Activated T-helper 9 cell treated with anti-CD3 and anti-CD28 coated beads, Interleukin-2, amount 50 U/mL, for 16 hours (primary cell): ENCODE data around the gene SYNGAP1.

Source experiments
- DNase-seq: peaks from one replicate; pipeline ENCODE4 v3.0.0-alpha.2; 2020; ENCODE audit warnings: low read depth

Gene SYNGAP1

DNA sequence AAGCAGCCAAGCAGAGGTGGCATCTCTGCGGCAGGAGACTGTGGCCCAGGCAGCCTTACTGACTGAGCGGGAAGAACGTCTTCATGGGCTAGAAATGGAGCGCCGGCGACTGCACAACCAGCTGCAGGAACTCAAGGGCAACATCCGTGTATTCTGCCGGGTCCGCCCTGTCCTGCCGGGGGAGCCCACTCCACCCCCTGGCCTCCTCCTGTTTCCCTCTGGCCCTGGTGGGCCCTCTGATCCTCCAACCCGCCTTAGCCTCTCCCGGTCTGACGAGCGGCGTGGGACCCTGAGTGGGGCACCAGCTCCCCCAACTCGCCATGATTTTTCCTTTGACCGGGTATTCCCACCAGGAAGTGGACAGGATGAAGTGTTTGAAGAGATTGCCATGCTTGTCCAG is 15.0 kb upstream of the SYNGAP1 start:
- no peak for DNase-seq

DNA sequence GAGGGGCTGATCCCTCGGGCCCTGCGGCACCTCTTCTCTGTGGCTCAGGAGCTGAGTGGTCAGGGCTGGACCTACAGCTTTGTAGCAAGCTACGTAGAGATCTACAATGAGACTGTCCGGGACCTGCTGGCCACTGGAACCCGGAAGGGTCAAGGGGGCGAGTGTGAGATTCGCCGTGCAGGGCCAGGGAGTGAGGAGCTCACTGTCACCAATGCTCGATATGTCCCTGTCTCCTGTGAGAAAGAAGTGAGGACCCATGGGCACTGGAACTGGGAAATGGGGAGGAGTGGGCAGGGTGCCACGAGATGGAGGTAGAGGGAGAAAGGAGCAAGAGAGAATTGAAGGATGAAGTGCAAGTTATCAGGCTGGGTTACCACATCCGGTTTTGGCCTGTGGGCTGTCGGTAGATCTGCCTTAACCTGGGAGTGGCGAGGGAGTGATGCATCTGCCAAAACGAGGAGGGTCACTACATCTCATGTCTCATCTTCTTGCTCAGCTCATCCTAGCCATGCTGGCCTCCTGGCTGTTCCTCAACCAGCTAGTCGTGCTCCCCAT is 14.4 kb upstream of the SYNGAP1 start:
- no peak for DNase-seq

DNA sequence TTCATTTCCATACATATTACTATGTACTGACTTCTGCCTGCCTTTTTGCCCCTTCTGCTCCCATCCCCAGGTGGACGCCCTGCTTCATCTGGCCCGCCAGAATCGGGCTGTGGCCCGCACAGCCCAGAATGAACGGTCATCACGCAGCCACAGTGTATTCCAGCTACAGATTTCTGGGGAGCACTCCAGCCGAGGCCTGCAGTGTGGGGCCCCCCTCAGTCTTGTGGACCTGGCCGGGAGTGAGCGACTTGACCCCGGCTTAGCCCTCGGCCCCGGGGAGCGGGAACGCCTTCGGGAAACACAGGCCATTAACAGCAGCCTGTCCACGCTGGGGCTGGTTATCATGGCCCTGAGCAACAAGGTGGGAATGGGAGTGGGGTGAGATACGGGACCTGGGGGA is 13.7 kb upstream of the SYNGAP1 start:
- no peak for DNase-seq

- no peak for DNase-seq
These were observed 12.6 kb upstream of the SYNGAP1 start for GRCh38 chr6:33407132-33407718.

DNA sequence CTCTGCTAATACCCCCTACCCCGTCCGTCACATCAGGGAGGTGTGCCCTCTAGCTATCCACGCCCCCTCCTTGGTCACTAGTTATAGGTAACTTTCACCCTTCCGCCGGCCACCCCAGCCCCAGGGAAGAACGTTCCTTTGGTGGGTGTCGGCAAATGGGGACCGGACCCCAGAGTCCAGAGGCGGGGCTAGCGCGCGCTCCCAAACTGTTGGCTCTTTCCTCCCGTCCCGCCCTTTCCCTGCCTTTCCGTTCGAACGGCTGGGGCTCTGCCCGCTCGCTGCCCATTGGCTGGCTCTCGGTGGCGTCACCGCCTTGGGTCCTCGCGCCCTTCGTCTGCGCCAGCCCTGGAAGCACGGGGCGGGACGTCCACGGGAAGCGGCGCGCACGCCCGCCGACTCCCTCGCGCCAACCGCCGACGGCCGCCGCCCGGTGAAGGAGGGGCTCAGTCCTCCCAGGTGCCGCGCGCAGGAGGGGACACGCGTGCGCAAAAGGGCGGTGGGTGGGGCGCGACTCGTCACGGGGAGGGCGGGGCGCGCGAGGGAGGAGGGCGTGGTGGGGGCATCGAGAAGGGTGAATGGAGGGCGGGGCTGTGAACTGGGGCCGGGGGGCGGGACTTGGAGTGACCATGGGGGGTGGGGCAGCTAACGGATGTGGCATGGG is 9.7 kb upstream of the SYNGAP1 start:
- peak; percentile 98 for DNase-seq

DNA sequence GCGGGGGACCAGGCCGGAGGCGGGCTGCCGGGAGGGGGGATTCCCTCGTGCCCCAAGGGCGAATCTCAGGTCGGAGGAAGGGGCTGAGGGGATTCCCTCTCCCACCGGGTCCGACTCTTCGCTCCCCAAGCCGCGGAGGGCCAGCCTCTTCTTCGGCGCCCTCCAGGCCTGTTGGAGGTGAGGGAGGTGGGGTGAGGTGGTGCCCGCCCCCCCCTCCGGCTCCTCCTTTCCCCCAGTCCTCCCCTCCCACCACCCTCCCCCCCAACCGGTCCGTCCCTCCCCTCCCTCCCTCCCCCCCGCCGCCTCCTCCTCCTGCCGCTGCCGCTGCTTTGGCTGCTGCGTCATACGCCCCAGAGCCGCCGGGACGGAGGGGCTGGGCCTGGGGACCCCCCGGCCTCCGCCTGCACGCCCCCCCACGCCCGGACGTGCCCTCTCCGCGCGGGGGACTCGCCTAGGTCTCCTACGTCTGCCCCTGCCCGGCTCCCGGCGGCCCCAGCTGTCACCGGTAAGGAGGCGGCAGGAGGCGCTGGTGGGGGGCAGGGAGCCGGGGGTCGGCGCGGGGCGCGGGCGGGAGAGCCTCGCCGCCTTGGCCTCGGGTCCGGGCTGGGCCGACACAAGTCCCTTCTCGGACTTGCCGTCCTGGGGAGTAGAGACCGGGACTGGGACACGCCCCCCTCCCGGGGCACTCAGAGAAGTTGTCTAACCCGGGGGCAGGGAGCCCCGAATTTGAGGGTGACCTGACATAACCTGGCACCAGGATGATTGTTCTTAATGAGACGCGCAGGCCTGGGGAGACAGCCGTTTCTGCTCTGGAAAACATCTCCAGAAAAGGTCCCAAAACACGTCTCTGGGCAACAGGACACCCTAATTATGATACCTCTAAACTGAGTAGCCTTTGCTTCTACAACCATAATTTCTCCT is 8.9 kb upstream of the SYNGAP1 start, which contains the start of gene PHF1:
Gene PHF1 (plus strand): TSS at position 304 of the 921 bp plus-strand sequence. CDS start 1,250 bp downstream, outside the sequence.
- DNase-seq = no peak

DNA sequence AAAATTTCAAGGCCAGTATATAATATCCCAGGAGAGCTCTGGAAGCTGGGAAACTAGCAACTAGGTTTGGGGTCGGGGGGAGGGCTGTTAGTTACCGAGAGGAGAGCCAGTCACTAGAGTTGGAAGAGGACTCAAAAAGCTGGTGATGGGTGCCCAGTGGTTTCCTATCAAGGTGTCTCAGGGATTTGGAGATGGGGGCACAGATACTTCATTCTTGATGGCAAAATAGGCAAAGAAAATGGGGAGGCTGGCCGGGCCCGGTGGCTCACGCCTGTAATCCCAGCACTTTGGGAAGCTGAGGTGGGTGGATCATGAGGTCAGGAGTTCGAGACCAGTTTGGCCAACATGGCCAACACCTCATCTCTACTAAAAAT is 8.2 kb upstream of the SYNGAP1 start:
- no peak for DNase-seq

DNA sequence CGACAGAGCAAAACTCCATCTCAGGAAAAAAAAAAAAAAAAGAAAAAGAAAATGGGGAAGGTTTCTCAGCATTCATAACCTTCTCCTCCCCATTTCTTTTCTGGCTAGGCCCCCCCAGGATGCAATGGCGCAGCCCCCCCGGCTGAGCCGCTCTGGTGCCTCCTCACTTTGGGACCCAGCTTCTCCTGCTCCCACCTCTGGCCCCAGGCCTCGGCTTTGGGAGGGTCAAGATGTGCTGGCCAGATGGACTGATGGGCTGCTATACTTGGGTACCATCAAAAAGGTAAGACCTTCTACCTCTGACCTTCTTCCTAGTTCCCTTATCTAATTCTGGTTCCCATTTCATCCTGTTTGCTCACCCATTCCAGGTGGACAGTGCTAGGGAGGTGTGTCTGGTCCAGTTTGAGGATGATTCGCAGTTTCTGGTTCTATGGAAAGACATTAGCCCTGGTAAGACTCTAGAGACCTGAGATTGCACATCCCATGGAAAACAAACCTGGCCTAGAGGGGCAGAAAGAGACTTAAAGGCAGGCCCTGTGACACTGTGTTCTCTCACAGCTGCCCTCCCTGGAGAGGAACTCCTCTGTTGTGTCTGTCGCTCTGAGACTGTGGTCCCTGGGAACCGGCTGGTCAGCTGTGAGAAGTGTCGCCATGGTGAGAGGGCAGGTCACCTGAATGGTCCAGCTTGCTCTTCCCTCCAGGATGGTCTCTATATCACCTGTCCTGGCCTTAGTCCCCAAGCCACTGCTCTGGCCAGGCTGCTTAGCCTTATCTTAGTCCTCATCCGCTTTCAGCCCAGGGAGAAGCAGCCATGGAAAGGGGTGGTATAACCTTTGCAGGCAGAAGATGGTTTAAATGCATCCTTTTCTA is 7.5 kb upstream of the SYNGAP1 start:
- DNase-seq = no peak

GRCh38 chr6:33413241-33414120 is 6.4 kb upstream of the SYNGAP1 start:
- no peak for DNase-seq

DNA sequence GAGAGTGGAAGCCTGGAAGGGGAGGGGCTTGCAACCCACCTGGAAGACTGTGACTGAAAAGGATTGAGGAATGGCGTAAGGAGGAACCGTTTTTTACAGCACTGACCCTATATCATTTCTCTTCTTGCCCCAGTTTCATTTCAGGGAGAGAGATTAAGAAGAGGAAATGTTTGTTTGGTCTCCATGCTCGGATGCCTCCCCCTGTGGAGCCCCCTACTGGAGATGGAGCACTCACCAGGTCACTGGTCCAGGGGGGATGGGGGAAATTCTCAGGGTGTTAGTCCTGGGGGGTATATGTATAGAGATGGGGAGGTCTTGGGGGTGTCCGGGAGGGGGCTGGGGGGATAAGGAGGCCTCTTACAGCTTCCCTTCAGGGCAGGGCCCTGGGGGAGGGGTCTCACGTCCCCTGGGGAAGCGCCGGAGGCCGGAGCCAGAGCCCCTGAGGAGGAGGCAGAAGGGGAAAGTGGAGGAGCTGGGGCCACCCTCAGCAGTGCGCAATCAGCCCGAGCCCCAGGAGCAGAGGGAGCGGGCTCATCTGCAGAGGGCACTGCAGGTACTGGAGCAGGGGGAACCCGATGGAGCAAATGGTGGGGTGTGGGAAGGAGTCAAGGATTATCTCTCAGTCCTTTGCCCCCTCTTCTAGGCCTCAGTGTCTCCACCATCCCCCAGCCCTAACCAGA is 5.1 kb upstream of the SYNGAP1 start:
- no peak for DNase-seq

DNA sequence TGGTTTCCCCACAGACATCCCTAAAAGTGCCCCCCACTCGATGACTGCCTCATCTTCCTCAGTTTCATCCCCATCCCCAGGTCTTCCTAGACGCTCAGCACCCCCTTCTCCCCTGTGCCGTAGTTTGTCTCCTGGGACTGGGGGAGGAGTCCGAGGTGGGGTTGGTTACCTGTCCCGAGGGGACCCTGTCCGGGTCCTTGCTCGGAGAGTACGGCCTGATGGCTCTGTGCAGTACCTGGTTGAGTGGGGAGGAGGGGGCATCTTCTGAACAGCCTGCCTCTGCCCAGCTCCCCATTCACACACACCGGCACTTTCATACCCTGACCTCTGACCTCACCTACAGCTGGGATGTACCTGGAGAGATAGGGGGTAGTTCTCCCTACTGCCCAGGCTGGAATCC is 4.0 kb upstream of the SYNGAP1 start:
- no peak for DNase-seq

- no peak for DNase-seq
These were observed 3.3 kb upstream of the SYNGAP1 start for GRCh38 chr6:33416386-33417127.

GRCh38 chr6:33417128-33417902 is 2.5 kb upstream of the SYNGAP1 start:
- DNase-seq = no peak

DNA sequence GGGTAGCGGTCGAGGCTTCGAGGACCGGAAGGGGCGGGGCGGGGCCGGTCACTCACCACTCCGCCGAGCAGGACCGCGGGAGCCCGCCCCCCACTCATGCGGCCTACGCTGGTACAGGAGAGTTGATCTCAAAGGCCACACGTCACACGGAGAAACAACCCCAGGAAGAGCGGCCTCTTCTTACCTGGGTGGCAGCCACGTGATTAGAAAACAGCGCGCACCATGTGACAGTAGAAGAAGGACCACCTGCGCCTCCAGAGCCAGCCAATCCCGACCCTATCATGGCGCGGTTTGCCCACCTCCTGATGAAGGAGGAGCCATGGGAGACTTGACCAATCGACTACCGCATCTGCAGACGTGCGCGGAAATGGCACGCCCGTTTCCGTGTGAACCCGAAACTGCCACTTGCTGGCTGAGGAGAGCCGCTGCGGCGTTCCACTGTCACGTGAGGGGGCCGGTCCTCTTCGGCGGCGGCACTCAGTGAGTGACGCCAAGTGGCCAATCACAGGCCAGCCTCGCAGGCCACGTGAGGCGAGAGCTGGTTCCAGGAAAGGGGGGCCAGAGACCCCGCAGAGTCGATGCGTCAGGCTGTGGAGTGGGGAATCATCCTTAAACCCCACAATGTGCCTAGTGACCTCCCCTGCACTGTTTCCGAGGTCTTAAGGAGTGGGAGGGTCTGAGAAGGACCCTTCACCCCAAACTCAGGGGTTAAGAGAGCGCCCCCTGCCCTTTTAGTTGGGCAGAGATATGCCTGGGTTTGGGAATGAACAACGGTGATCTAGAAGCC is 1.8 kb upstream of the SYNGAP1 start, which contains the start of gene CUTA:
Gene CUTA (minus strand): TSS at position 205 of the 787 bp plus-strand sequence. CDS start 107 bp downstream, at position 98.
- peak; percentile 96 for DNase-seq

DNA sequence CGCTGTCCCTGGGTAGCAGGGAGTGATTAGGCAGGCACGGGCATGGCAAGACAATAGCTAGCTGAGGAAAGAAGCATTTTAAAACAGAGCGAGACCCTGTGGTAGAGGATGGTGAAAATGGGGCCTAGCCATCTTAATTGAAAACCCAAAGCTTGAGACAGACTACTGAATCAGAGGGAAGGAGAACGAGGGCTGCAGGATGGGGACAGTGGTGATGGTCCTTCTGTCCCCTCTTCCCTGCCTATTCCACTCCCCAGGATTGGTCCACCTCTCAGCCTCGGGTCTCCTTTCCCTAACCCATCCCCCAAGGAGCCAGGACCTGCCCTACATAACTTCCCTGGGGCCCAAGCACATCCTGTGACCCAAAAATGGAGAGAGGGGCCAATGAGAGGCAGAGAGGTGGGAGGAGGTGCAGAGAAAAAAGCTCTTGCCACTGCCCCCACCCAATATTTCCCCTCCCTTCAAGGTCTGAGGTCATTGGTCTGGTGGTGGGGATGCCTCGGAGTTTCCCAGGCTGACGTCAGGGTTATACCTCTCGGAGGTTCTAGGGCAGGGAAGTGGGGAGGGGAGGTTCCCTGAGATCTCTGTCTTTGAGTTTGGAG is 1.1 kb upstream of the SYNGAP1 start:
- no peak for DNase-seq

- DNase-seq = no peak
These were observed 852 bp downstream of the SYNGAP1 start for GRCh38 chr6:33420491-33421343.
